Stimulated activated CD4-positive, alpha-beta T cell treated with anti-CD3 and anti-CD28 coated beads, Interleukin-4, amount 100 ng/mL, for 24 hours (primary cell): ENCODE measurements around the gene SLC6A12.
A peak's percentile ranks its signal among the peaks of the same experiment; 100 is the strongest.
"Not testable (repeated sequence)": the region's sequence is repeated elsewhere in the genome, so short reads cannot be mapped to it uniquely, and the experiment has no call there.

Source experiments
- DNase-seq: peaks from one replicate; pipeline ENCODE4 v3.0.0-alpha.2; 2020

SLC6A12 gene

GRCh38 chr12:195156-195555 is 18.8 kb downstream of the SLC6A12 start:
- DNase-seq = no peak

DNA sequence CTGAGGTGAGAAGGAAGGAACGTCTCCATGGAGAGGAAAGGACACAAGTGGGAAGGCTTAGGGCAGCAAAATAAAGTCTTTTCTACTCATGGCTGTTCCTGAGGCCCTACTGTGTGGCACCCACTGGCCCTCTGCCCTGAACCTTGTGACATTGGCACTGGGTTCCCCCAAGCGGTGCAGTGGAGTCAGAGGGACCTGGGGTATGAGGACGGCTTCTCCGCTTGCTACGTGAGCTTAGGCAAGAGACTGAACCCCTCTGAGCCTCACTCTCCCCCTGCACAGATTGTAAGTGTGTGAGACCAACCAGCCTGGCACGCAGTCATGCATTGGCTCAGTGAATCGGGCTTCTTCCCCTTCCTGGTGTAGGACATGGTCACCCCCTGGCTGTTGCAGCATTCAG is 19.7 kb downstream of the SLC6A12 start:
- DNase-seq = no peak

GRCh38 chr12:193261-193660 is 20.7 kb downstream of the SLC6A12 start:
- no peak for DNase-seq

DNA sequence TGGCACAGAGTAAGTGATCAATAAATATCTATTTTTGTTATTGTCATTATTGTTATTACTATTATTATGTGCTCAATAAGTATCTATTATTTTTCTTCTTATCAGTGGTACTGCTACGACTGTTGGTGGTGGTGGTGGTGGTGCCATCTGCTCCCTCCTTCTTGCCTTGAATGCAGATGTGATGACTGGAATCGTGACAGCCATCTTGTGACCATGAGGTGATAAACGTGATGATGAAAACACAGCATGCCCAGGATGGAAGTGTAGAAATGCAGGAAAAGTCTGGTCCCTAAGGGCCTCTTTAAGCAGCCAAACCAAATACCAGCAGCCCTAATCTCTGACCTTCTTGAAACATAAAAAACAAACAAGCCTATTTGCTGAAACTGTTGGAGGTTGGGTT is 22.4 kb downstream of the SLC6A12 start:
- no peak for DNase-seq

DNA sequence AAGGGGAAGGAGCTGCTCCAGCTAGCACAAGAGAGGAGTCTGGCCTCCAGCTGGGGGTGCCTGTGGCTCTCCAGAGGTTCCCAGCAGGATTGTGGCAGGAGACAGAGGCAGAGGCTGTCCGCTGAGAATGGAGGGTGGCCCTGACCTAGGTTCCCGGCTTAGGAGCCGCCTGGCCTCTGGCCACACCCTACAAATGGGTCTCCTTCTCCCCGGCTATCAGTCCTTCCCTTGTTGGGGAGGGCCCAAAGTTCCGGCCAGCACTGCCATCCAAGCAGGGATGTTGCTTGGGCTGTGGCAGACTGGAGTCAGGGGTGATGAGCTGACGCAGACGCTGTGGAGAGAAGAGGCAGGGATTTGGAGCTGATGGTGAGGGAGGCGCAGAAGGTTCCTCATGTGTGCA is 23.1 kb downstream of the SLC6A12 start:
- no peak for DNase-seq

DNA sequence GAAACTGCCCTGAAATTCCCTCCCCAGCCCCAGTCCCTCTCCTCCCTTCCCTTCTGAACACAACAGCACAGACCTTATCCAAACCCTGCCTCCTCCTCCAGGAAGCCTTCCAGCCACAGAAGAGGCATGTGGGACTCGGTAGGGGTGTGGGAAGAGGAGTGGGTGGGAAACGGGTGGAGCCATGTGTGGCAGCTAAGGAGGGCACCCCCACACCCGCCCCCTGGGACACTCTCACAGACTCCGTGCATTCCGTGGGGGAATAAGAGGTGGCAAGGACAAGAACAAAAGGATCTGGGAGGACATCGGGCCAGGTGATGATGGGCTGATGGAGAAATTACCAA is 24.4 kb downstream of the SLC6A12 start:
- DNase-seq = no peak

GRCh38 chr12:188910-189621 is 24.9 kb downstream of the SLC6A12 start:
- DNase-seq = peak; percentile 19

DNA sequence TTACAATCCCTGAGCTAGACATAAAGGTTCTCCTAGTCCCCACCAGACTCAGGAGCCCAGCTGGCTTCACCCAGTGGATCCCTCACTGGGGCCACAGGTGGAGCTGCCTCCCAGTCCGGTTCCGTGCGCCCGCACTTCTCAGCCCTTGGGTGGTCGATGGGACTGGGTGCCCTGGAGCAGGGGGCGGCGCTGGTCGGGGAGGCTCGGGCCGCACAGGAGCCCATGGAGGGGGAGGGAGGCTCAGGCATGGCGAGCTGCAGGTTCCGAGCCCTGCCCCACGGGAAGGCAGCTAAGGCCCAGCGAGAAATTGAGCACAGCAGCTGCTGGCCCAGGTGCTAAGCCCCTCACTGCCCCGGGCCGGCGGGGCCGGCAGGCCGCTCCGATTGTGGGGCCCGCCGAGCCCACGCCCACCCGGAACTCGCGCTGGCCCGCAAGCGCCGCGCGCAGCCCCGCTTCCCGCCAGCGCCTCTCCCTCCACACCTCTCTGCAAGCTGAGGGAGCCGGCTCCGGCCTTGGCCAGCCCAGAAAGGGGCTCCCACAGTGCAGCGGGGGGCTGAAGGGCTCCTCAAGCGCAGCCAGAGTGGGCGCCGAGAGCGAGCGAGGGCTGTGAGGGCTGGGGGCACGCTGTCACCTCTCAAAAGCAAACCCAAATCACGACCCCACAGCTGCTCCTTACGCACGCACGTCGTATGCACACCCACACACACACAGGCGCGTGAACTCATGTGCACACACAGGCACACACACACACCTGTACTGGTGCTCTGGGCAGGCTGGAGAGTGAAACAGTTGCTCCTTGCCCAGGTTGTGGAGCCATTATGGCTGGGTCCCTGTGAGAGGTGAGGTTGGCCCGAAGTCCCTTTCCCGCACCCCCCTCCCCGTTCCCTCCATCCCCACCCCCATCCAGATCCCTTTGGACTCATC is 25.7 kb downstream of the SLC6A12 start:
- not testable (repeated sequence) for DNase-seq

DNA sequence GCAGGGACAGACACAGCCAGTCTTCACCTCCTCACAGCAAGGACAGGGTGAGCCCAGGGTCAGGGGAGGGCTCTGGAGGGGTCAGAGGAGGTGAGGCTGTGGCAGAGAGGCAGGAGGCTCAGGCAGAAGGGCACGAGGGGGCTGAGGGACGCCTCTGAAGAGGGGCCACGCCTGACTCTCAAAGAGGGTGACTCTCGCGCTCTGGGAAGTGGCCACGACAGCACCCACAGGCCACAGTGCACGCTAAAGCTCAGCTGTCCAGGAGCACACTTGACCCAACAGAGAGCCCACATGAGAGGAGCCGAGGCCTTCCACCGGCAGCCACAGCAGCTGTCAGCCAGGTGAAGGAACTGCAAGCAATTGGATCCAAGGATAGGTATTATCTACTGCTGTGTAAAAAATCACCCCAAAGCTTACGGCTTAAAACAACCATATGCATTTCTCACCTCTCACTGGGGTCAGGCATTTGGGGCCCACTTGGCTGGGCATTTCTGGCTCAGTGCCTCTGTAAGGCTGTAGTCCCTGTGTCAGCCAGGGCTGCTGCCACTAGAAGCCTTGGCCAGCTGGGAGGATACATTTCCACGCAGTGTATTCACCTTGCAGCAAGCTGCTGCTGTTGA is 27.8 kb downstream of the SLC6A12 start:
- DNase-seq = no peak

GRCh38 chr12:185576-185955 is 28.4 kb downstream of the SLC6A12 start:
- no peak for DNase-seq

GRCh38 chr12:184811-185575 is 29.0 kb downstream of the SLC6A12 start:
- no peak for DNase-seq

GRCh38 chr12:182381-182892 is 31.5 kb downstream of the SLC6A12 start:
- no peak for DNase-seq

- no peak for DNase-seq
These were observed 32.0 kb downstream of the SLC6A12 start for GRCh38 chr12:181921-182320.

DNA sequence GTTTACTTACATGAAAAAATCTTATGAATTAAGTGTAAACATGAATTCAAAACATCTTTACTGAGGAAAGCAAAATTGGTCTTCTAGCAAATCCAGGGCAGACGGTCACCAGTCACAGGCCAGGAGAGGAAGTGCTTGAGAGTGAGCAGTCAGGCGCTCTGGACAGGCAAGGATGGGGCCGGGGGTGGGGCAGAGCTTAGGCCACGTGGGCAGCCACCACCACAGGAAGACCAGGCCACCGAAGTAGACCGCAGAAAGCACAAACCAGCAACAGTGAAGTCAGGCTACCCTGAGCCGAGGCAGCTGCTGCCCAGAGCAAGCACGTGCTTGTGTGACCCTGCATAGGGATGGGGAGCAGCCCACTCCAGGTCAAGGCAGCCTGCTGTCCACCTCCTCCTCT is 33.5 kb downstream of the SLC6A12 start:
- no peak for DNase-seq

GRCh38 chr12:179885-180284 is 34.1 kb downstream of the SLC6A12 start:
- DNase-seq = no peak

- no peak for DNase-seq
These were observed 34.6 kb downstream of the SLC6A12 start for GRCh38 chr12:179131-179884.

DNA sequence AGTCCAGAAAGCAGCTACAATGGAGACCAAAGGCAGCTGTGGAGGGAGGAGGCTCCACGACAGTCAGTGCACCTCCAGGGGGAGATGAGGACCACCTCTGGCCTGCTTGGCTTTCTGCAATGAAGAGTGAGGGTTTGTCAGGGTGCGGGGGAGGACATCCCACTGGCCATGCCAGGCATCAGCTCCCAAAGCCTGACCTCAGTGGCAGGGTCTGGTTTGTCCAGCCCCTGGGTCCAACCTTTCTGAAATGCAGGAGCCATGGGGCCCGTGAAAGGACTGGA is 35.2 kb downstream of the SLC6A12 start:
- DNase-seq = no peak

- DNase-seq = no peak
These were observed 35.8 kb downstream of the SLC6A12 start for GRCh38 chr12:177980-178828.

DNA sequence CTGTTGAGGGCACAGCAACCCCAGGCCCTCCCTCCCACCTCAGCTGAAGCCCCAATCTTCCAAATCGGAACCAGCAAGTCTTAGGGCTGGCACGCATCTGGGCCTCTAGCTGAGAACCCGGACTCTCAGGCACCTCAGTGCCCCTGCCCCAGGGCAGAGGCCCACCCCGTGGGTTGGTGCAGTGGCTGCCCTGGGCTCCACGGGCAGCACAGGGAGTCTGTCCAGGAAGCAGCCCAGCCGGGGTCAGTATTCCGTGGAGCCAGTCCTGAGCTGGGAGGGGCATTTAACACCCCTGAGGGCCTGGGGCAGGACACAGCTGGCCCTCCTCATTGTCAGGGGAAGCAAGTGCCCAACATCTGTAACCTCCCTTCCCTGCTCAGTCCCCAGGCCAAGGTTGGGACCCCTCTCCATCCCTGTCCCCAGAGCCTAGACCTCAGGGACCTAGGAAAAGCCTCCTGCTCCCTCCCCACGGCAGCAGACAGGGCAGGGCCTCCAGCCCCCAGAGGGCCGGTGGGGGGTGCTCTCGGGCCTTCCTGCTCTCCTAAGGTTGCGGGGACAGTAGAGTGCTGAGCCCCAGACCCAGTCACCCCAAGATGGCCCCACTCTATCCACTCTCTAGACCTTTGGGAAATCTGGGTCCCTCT is 36.5 kb downstream of the SLC6A12 start:
- no peak for DNase-seq

DNA sequence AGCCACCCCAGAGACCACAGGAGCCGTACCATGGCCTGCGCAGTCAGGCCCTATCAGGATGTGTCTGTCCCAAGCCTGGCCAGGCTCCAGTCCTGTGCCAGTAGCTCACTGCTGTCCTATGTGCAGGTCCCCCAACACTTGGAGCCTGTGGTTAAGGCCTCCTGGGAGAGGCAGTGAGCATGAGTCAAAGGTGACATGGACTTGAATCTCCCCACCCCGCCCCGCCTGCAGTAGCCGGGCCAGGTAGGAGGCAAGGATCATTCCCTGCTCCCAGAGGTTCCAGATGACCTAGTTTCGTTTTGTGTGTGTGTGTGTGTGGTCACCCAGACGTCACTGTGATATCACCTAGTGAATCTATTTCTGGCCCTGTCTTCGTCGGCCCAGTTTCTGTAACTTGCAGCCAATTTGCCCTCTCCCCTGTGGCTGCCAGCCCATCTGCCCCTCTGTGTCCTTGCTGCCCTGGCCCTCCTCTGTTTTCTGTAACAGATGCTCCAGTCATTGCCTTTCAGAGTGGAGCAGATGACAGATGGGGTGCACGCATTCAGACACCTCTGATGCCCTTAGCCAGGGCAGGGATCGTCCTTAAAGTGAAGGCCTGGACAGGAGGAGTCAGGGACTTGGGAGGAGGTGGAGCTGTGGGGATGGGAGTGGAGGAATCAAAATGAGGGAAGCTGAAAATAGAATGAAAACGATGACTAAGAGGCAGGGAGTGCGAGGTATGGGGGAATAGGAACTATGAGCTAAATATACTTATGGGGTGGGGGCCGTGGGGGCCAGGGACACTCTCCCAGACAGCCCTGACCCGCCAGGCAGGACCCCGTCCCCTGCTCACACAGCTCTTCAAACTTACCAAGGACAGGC is 37.4 kb downstream of the SLC6A12 start:
- no peak for DNase-seq
